SK-N-SH treated with all-trans-retinoic acid at 6 μM for 48 hours (cell line): Measurements from ENCODE around the gene DOK4.

Source experiments
- ATAC-seq: fragments of 200-7000 bp; cut with Tn5 transposase; 3 replicates; pipeline ENCODE4 v1.9.1; 2020; ENCODE audit warnings: mild to moderate bottlenecking, moderate library complexity
- BACH2 ChIP-seq: fragments of 250-450 bp; sonication (Bioruptor Pico); IDR thresholded peaks from 2 replicates; pipeline ENCODE4 v1.9.0; 2021; ENCODE audit warnings: mild to moderate bottlenecking, borderline replicate concordance
- CREB5 ChIP-seq: fragments of 250-450 bp; sonication (Bioruptor Pico); IDR thresholded peaks from 2 replicates; pipeline ENCODE4 v1.5.1; 2020; ENCODE audit warnings: low read depth, mild to moderate bottlenecking, moderate library complexity
- ESRRG ChIP-seq: fragments of 250-450 bp; sonication (Bioruptor Pico); IDR thresholded peaks from 2 replicates; pipeline ENCODE4 v1.6.1; 2021; ENCODE audit warnings: mild to moderate bottlenecking
- GLIS3 ChIP-seq: fragments of 250-450 bp; sonication (Bioruptor Pico); IDR thresholded peaks from 2 replicates; pipeline ENCODE4 v1.5.0; 2020; ENCODE audit warnings: mild to moderate bottlenecking, moderate library complexity
- ISL1 ChIP-seq: fragments of 250-450 bp; sonication (Bioruptor Pico); IDR thresholded peaks from 2 replicates; pipeline ENCODE4 v2.1.2; 2022; ENCODE audit warnings: mild to moderate bottlenecking, moderate library complexity
- OSR1 ChIP-seq: fragments of 250-450 bp; sonication (Bioruptor Pico); IDR thresholded peaks from 2 replicates; pipeline ENCODE4 v1.8.0; 2022; ENCODE audit warnings: moderate library complexity, mild to moderate bottlenecking, inconsistent platforms
- PATZ1 ChIP-seq: fragments of 250-450 bp; sonication (Bioruptor Pico); IDR thresholded peaks from 2 replicates; pipeline ENCODE4 v1.8.0; 2020; ENCODE audit warnings: mild to moderate bottlenecking, moderate library complexity, borderline replicate concordance
- POU6F1 ChIP-seq: fragments of 250-450 bp; sonication (Bioruptor Pico); IDR thresholded peaks from 2 replicates; pipeline ENCODE4 v1.8.0; 2021; ENCODE audit warnings: low read depth, mild to moderate bottlenecking, moderate library complexity, borderline replicate concordance
- PPARA ChIP-seq: fragments of 250-450 bp; sonication (Bioruptor Pico); IDR thresholded peaks from 2 replicates; pipeline ENCODE4 v1.5.0; 2020; ENCODE audit warnings: mild to moderate bottlenecking, borderline replicate concordance
- RARB ChIP-seq: fragments of 250-450 bp; sonication (Bioruptor Pico); IDR thresholded peaks from 2 replicates; pipeline ENCODE4 v1.8.0; 2021; ENCODE audit warnings: mild to moderate bottlenecking, moderate library complexity
- SNAI2 ChIP-seq: fragments of 250-450 bp; sonication (Bioruptor Pico); IDR thresholded peaks from 2 replicates; pipeline ENCODE4 v1.5.0; 2020; ENCODE audit warnings: mild to moderate bottlenecking, moderate library complexity
- TCF4 ChIP-seq: fragments of 250-450 bp; sonication (Bioruptor Pico); IDR thresholded peaks from 2 replicates; pipeline ENCODE4 v1.8.0; 2021; ENCODE audit warnings: mild to moderate bottlenecking, moderate library complexity, borderline replicate concordance
- TSHZ2 ChIP-seq: fragments of 250-450 bp; sonication (Bioruptor Pico); IDR thresholded peaks from 2 replicates; pipeline ENCODE4 v1.5.0; 2020; ENCODE audit warnings: mild to moderate bottlenecking, moderate library complexity
- ZC3H10 ChIP-seq: fragments of 250-450 bp; sonication (Bioruptor Pico); IDR thresholded peaks from 2 replicates; pipeline ENCODE4 v1.5.1; 2021; ENCODE audit warnings: mild to moderate bottlenecking, moderate library complexity
- ZFP3 ChIP-seq: fragments of 250-450 bp; sonication (Bioruptor Pico); IDR thresholded peaks from 2 replicates; pipeline ENCODE4 v1.5.0; 2020; ENCODE audit warnings: mild to moderate bottlenecking, moderate library complexity
- ZFP30 ChIP-seq: fragments of 450-650 bp; formaldehyde crosslinking; IDR thresholded peaks from 2 replicates; pipeline ENCODE4 v1.5.0; 2022; ENCODE audit warnings: mild to moderate bottlenecking, moderate library complexity
- ZNF70 ChIP-seq: fragments of 450-650 bp; formaldehyde crosslinking; IDR thresholded peaks from 2 replicates; pipeline ENCODE4 v1.5.0; 2020; ENCODE audit warnings: mild to moderate bottlenecking, moderate library complexity
- ZNF8 ChIP-seq: fragments of 450-650 bp; formaldehyde crosslinking; IDR thresholded peaks from 2 replicates; pipeline ENCODE4 v1.5.0; 2020; ENCODE audit warnings: mild to moderate bottlenecking, moderate library complexity

DOK4 gene

GRCh38 chr16:57479205-57479975 is 6.9 kb downstream of the DOK4 start:
- no peak for TF ChIP-seq ZFP3
- ATAC-seq, result peak; percentile 63

- TF ChIP-seq ZNF70 (CRISPR knock-in tag), result no peak
- TF ChIP-seq SNAI2, result no peak
- no peak for TF ChIP-seq PPARA (CRISPR knock-in tag)
- TF ChIP-seq ISL1, result no peak
- TF ChIP-seq ZFP3, result no peak
- no peak for TF ChIP-seq CREB5 (CRISPR knock-in tag)
- no peak for TF ChIP-seq POU6F1 (CRISPR knock-in tag)
- no peak for TF ChIP-seq ZC3H10 (CRISPR knock-in tag)
- 0 out of 3 replicates have a peak, but pooled peaks have one; percentile 1 for ATAC-seq
Observed at GRCh38 chr16:57478396-57479204, 7.7 kb downstream of the DOK4 start.

GRCh38 chr16:57477531-57478202 is 8.6 kb downstream of the DOK4 start:
- no peak for ATAC-seq
- TF ChIP-seq RARB (no peak), CREB5 (CRISPR knock-in tag) (no peak), GLIS3 (CRISPR knock-in tag) (no peak), BACH2 (no peak), ZFP3 (no peak), ESRRG (CRISPR knock-in tag) (no peak), SNAI2 (no peak)

GRCh38 chr16:57476546-57477410 is 9.5 kb downstream of the DOK4 start:
- no peak for ATAC-seq
- no peak for TF ChIP-seq BACH2
- TF ChIP-seq ZFP3, result no peak
- no peak for TF ChIP-seq PPARA (CRISPR knock-in tag)
- no peak for TF ChIP-seq RARB
- no peak for TF ChIP-seq GLIS3 (CRISPR knock-in tag)
- TF ChIP-seq TCF4 (CRISPR knock-in tag), result no peak
- no peak for TF ChIP-seq ZFP30
- no peak for TF ChIP-seq PATZ1 (CRISPR knock-in tag)
- no peak for TF ChIP-seq CREB5 (CRISPR knock-in tag)
- no peak for TF ChIP-seq ESRRG (CRISPR knock-in tag)
- TF ChIP-seq TSHZ2 (CRISPR knock-in tag), result no peak
- TF ChIP-seq ZNF70 (CRISPR knock-in tag), result no peak
- no peak for TF ChIP-seq ZC3H10 (CRISPR knock-in tag)
- TF ChIP-seq POU6F1 (CRISPR knock-in tag), result no peak
- TF ChIP-seq ZNF8, result no peak
- no peak for TF ChIP-seq OSR1 (CRISPR knock-in tag)
